Parietal lobe (tissue), 1 donor: ENCODE data around the gene TCN2. TPM values are rescaled to one million over a fixed set of nuclear protein-coding genes. Genes with fewer than 3 reads are reported as not detected.

Experiments
- total RNA-seq: library from RNA; depleted of rRNA; stranded (reverse); fragments of >200 nt; gene quantifications from one replicate; pipeline ENCODE4 v1.2.3, GENCODE V29; 2014

The TCN2 gene
- total RNA-seq: 16.0 TPM

GRCh38 chr22:30606455-30607299 is at the start of gene TCN2:
Gene TCN2 (plus strand): TSS chr22:30607174. CDS start chr22:30607332, 158 bp downstream.

GRCh38 chr22:30574095-30574981 is 32.6 kb upstream of the TCN2 start, which contains the start of gene GAL3ST1:
Gene GAL3ST1 (minus strand): TSS chr22:30574665. CDS start chr22:30557392, 17,273 bp downstream.

GRCh38 chr22:30591588-30592359 is 15.2 kb upstream of the TCN2 start, which contains the start of gene PES1:
Gene PES1 (minus strand): TSS chr22:30591910. CDS start chr22:30591833, 77 bp downstream.

GRCh38 chr22:30635273-30636225 is 28.6 kb downstream of the TCN2 start, which contains the start of gene SLC35E4:
Gene SLC35E4 (plus strand): TSS chr22:30635781. CDS start chr22:30636451, 670 bp downstream.

GRCh38 chr22:30667494-30668385 is 60.8 kb downstream of the TCN2 start, which contains the start of gene DUSP18:
Gene DUSP18 (minus strand): TSS chr22:30667875. CDS start chr22:30664003, 3,872 bp downstream.

Other genes starting within 250 kb of the TCN2 start
- gene RNF215, start 219.8 kb upstream of the TCN2 start, total RNA-seq: 28.5 TPM
- gene SEC14L2, start 210.2 kb upstream of the TCN2 start, total RNA-seq: 14.1 TPM
- 0.94 TPM for gene MTFP1, start 181.4 kb upstream of the TCN2 start, total RNA-seq
- not detected for gene SEC14L3, start 135.2 kb upstream of the TCN2 start, total RNA-seq
- gene SEC14L4, start 101.5 kb upstream of the TCN2 start, total RNA-seq: not detected
- gene SEC14L6, start 60.4 kb upstream of the TCN2 start, total RNA-seq: 0.31 TPM
- gene GAL3ST1, start 32.5 kb upstream of the TCN2 start, total RNA-seq: 1.6 TPM
- 61.7 TPM for gene PES1, start 15.3 kb upstream of the TCN2 start, total RNA-seq
- 7.8 TPM for gene SLC35E4, start 28.6 kb downstream of the TCN2 start, total RNA-seq
- 34.1 TPM for gene DUSP18, start 60.7 kb downstream of the TCN2 start, total RNA-seq
- 62.3 TPM for gene OSBP2, start 87.7 kb downstream of the TCN2 start, total RNA-seq